GM03348 (cell line): ENCODE data around the gene HCAR2.
"Not testable (repeated sequence)": the region's sequence is repeated elsewhere in the genome, so short reads cannot be mapped to it uniquely, and the experiment has no call there.

Experiments used
- DNase-seq: peaks from one replicate; pipeline ENCODE4 v3.0.0; 2012; ENCODE audit warnings: low spot score

Gene HCAR2

GRCh38 chr12:122665349-122665748, 37.8 kb downstream of the HCAR2 start:
- DNase-seq: no peak

- no peak for DNase-seq
Measured at GRCh38 chr12:122661938-122662337, 41.2 kb downstream of the HCAR2 start.

- no peak for DNase-seq
Measured at GRCh38 chr12:122661246-122661645, 41.9 kb downstream of the HCAR2 start.

GRCh38 chr12:122659579-122659978, 43.6 kb downstream of the HCAR2 start:
- DNase-seq: no peak

- DNase-seq: no peak
Measured at GRCh38 chr12:122656298-122656697, 46.9 kb downstream of the HCAR2 start.

- DNase-seq: not testable (repeated sequence)
Measured at GRCh38 chr12:122653291-122653690, 49.9 kb downstream of the HCAR2 start.

- no peak for DNase-seq
Measured at GRCh38 chr12:122651520-122652224, 51.5 kb downstream of the HCAR2 start.
